Ishikawa (cell line): Measurements from ENCODE around the gene FCER1G.

Source experiments
- CEBPB ChIP-seq: IDR thresholded peaks from 2 replicates; pipeline ENCODE4 v1.6.1; 2012
- CREB1 ChIP-seq: IDR thresholded peaks from 2 replicates; pipeline ENCODE4 v1.6.1; 2012; ENCODE audit warnings: low read depth
- EGR1 ChIP-seq: IDR thresholded peaks from 2 replicates; pipeline ENCODE4 v1.6.1; 2012
- EP300 ChIP-seq: IDR thresholded peaks from 2 replicates; pipeline ENCODE4 v1.6.1; 2012; ENCODE audit warnings: borderline replicate concordance
- FOXM1 ChIP-seq: IDR thresholded peaks from 2 replicates; pipeline ENCODE4 v1.6.1; 2012; ENCODE audit warnings: low read depth, borderline replicate concordance
- MAX ChIP-seq: IDR thresholded peaks from 2 replicates; pipeline ENCODE4 v1.6.1; 2012
- NFIC ChIP-seq: IDR thresholded peaks from 2 replicates; pipeline ENCODE4 v1.6.1; 2012
- RAD21 ChIP-seq: IDR thresholded peaks from 2 replicates; pipeline ENCODE4 v1.6.1; 2012; ENCODE audit warnings: low read depth
- REST ChIP-seq: IDR thresholded peaks from 2 replicates; pipeline ENCODE4 v1.6.1; 2012; ENCODE audit warnings: low read depth, mild to moderate bottlenecking
- TAF1 ChIP-seq: IDR thresholded peaks from 2 replicates; pipeline ENCODE4 v1.6.1; 2012; ENCODE audit warnings: low read depth, mild to moderate bottlenecking
- TCF12 ChIP-seq: IDR thresholded peaks from 2 replicates; pipeline ENCODE4 v1.6.1; 2012; ENCODE audit warnings: low read depth
- TEAD4 ChIP-seq: IDR thresholded peaks from 2 replicates; pipeline ENCODE4 v1.6.1; 2012
- USF1 ChIP-seq: IDR thresholded peaks from 2 replicates; pipeline ENCODE4 v1.6.1; 2012
- YY1 ChIP-seq: IDR thresholded peaks from 2 replicates; pipeline ENCODE4 v1.6.1; 2012; ENCODE audit warnings: low read depth
- ZBTB7A ChIP-seq: IDR thresholded peaks from 2 replicates; pipeline ENCODE4 v1.6.1; 2012; ENCODE audit warnings: low read depth

The FCER1G gene

GRCh38 chr1:161222175-161223019 is 7.3 kb downstream of the FCER1G start:
- TF ChIP-seq CEBPB (no peak), ZBTB7A (no peak), YY1 (no peak), MAX (no peak), FOXM1 (no peak), NFIC (no peak), CREB1 (no peak), TAF1 (no peak), TCF12 (no peak), EP300 (no peak), EGR1 (no peak), REST (no peak), USF1 (no peak), RAD21 (no peak), TEAD4 (no peak)

GRCh38 chr1:161223805-161224694 is 9.0 kb downstream of the FCER1G start:
- TF ChIP-seq USF1 (no peak), TEAD4 (no peak), EGR1 (no peak), RAD21 (no peak), TCF12 (no peak), YY1 (no peak), EP300 (no peak), TAF1 (no peak), CREB1 (no peak), NFIC (no peak)

GRCh38 chr1:161225178-161225533 is 10.1 kb downstream of the FCER1G start:
- TF ChIP-seq CREB1 = no peak
- no peak for TF ChIP-seq TAF1
- TF ChIP-seq NFIC = no peak
- no peak for TF ChIP-seq TCF12
- no peak for TF ChIP-seq EP300
- TF ChIP-seq YY1 = no peak
- TF ChIP-seq EGR1 = no peak
- no peak for TF ChIP-seq TEAD4
- no peak for TF ChIP-seq CEBPB
- TF ChIP-seq FOXM1 = no peak
- TF ChIP-seq RAD21 = no peak
- TF ChIP-seq ZBTB7A = no peak
- TF ChIP-seq MAX = no peak
- TF ChIP-seq REST = no peak
- TF ChIP-seq USF1 = no peak

GRCh38 chr1:161225534-161226319 is 10.6 kb downstream of the FCER1G start, which contains the start of gene TOMM40L:
TSS of gene TOMM40L (plus strand) at chr1:161226060. CDS start at chr1:161226490, 430 bp downstream.
- no peak for TF ChIP-seq TCF12
- TF ChIP-seq TAF1 = peak; percentile 89
- peak; percentile 93; the same call in 1 of the 2 replicates for TF ChIP-seq EGR1
- TF ChIP-seq NFIC = no peak
- TF ChIP-seq MAX = no peak
- TF ChIP-seq REST = no peak
- TF ChIP-seq YY1 = peak; percentile 100
- no peak for TF ChIP-seq CEBPB
- TF ChIP-seq FOXM1 = no peak
- no peak for TF ChIP-seq USF1
- peak; percentile 49 for TF ChIP-seq TEAD4
- TF ChIP-seq CREB1 = no peak; the same call in 1 of the 2 replicates
- no peak for TF ChIP-seq ZBTB7A
- no peak for TF ChIP-seq EP300
- peak; percentile 23; the same call in 1 of the 2 replicates for TF ChIP-seq RAD21
